Omental fat pad (tissue), 4 donors: ENCODE measurements around the gene MAGI1. TPM values are rescaled to one million over a fixed set of nuclear protein-coding genes. Genes with fewer than 3 reads are reported as not detected.

Experiments
- ATAC-seq: fragments of 150-250 bp; one replicate; pipeline ENCODE4 v1.9.1; 2016; ENCODE audit warnings: mild to moderate bottlenecking, moderate library complexity; ENCODE audit not compliant: low FRiP score
- DNase-seq: peaks from one replicate; pipeline ENCODE4 v3.0.0-alpha.2; 2019; ENCODE audit warnings: low spot score
- total RNA-seq, 4 donors: library from RNA; depleted of rRNA; stranded (reverse); fragments of >200 nt; gene quantifications; one replicate each; pipeline ENCODE4 v1.1.0, GENCODE V29; 2016
- TF ChIP-seq, protein P1 (sequence below), 3 donors: fragments of 450-650 bp; IDR thresholded peaks; one replicate each; pipeline ENCODE4 v1.5.1; 2016 to 2017; ENCODE audit warnings: antibody characterized with exemption in 3 of 3, mild to moderate bottlenecking in 3 of 3, moderate library complexity in 2 of 3

The MAGI1 gene
- total RNA-seq, 4 donors from 2014 or later = 22.9 to 38.8 (median 34.3) TPM

DNA sequence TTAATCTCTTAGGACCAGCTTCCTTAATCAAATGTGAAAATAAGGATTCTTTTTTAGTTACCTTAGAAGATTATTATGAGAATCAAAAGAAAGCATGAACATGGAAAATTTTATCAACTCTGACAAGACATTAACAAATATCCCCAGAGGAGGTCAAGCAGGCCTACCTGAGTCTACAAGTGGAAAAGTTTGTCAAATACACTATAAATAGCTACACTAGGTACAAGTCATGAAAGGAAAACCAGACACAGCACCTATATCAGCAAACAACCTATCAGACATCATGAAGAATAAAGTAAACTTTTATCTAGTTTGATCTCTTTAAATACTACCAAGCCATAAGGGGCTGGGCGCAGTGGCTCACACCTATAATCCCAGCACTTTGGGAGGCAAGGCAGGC, 126.1 kb downstream of the MAGI1 start:
- TF ChIP-seq, protein P1, sequence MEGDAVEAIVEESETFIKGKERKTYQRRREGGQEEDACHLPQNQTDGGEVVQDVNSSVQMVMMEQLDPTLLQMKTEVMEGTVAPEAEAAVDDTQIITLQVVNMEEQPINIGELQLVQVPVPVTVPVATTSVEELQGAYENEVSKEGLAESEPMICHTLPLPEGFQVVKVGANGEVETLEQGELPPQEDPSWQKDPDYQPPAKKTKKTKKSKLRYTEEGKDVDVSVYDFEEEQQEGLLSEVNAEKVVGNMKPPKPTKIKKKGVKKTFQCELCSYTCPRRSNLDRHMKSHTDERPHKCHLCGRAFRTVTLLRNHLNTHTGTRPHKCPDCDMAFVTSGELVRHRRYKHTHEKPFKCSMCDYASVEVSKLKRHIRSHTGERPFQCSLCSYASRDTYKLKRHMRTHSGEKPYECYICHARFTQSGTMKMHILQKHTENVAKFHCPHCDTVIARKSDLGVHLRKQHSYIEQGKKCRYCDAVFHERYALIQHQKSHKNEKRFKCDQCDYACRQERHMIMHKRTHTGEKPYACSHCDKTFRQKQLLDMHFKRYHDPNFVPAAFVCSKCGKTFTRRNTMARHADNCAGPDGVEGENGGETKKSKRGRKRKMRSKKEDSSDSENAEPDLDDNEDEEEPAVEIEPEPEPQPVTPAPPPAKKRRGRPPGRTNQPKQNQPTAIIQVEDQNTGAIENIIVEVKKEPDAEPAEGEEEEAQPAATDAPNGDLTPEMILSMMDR (IDR thresholded peaks at IDR 0.05) = no peak
- ATAC-seq (no peak), DNase-seq (no peak)

DNA sequence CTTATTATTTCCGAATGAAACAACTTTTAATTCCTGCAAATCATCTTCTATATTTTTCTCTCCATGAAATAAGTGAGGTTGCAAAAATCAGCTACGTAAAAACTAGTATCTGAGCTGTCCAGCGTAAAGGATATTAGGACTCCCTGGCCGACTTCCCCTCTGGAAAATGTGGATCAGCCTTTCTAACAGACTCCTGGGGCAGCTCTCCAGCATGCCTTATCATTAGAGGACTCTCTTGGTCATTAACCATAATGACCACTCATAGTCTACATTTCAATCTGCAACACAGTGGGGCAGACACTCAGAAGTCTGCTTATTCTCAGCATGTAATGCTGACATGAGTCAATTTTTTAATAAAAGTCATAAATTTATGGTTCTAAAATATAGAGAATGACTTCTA, 130.1 kb downstream of the MAGI1 start:
- DNase-seq (no peak), ATAC-seq (no peak)
- TF ChIP-seq, protein P1 (IDR thresholded peaks at IDR 0.05) = no peak

DNA sequence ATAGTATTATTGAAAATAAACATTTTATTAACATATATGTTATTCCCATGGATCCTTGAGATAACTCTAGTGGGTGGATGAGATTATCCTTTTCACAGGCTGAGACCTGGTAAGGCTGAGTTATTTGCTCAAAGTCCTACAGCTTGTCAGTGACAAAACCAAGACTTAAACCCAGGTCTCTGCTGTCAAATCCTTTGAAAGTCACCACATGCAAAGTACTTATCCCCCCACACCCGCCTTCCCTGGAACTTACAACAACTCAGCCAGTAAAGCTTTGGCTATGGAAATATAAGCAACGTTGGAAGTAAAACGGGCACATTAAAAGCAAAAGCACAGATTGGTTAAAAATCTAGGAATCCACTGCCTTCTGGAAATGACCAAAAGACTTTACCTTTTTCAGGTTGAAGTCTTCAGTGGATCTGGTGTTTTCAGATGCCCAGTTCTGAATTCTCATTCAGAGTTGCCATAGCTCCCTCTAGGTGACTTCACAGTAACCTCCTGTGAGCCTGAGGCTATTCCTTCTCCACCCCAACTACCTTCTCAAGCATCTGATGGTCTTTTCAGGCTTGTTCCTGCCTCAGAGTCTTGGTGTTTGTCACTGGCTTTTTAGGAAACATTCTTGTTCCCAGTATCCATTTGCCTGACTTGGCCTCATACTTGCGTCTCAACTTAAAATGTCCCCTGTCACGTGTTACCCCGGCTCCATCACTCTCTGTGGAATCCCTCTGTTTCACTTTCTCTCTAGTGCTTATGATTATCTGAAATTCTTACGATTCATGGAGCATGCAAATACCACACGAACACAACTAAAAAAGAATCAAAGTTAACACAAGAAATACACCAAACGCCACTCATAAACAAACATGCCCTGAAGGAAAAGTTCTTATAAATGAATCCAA, 131.2 kb downstream of the MAGI1 start:
- TF ChIP-seq, protein P1 (IDR thresholded peaks at IDR 0.05) = no peak
- DNase-seq = no peak
- no peak for ATAC-seq

DNA sequence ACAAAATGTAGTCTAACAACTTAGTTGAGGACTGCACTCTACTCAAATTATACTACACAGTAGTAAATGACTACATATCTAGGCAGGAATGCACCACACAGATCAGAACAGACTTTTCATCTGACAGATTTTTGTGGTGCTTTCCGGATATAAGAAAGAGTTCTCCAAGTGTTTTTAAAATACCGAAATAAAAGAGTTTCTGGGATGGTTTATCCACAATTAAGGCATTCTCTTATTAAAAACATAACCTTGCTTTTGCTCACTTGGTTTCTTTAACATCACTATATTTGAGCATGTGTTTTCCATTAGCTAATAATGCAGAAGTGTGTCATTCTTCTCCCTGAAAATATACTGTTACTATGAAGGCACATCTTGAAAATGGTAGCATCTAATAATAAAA, 132.9 kb downstream of the MAGI1 start:
- TF ChIP-seq, protein P1 (IDR thresholded peaks at IDR 0.05) = no peak
- DNase-seq (no peak), ATAC-seq (no peak)

DNA sequence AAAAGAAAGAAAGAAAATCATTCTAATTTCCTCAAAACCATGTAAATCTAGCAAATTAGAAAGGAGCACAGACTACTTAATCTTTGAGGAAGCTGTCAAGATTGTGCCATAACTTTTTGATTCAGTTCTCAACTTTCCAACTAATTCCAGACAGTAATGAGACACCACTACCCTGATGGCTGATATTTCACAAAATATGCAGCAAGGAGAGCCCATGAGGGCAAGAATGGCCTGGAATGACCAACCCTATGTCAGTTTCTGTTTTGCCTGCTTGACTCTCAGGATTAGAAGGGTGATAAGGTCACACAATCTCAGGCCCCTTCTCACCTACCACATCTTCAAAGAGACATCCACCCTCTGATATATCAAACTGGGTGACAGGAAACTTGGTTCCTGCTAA, 134.7 kb downstream of the MAGI1 start:
- ATAC-seq = no peak

DNA sequence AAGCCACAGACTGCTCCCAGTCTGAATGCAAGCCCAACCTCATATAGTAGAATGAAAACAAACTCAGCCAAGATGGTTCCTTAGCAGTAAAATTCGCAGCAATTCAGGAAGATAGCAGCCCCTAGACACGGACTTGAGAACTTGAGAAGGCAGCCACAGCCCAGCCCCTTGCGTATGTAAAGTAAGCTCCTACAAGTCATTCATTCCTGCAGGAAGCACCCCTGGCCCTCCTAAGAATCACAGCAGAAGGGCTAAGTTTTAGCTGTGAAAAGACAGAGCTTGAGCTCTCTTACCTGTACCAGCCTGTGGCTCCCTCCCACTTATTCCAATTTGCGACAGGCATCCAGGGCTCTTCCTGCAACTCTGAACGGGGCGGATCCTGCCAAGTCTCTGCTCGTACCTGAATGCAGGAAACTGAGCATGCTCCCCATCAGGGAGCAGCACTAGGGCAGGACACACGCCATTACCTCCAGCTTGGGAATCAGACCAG, 136.4 kb downstream of the MAGI1 start:
- DNase-seq (no peak), ATAC-seq (no peak)
- TF ChIP-seq, protein P1 (IDR thresholded peaks at IDR 0.05) = no peak

More for the DNA sequence above, 134.7 kb downstream of the MAGI1 start:
- no peak for DNase-seq
- TF ChIP-seq, protein P1 (IDR thresholded peaks at IDR 0.05) = no peak

DNA sequence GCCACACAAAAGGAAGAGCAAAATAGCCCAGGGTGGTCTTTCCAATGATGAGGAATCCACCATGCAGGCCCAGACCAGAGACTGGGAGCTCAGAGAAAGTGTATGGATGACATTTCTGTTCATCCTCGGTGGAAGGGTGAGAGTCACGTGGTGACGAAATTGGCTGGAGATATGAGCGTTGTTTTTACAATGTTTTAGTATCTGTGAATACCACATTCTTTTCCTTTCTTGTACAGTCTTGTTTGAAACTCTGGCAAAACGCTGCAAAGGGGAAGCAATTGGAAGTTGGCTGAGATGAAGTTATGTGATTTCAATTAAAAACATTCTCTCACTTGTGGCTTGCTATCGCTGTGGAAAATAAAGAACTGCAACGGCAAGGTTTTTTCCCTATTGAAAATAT, 137.5 kb downstream of the MAGI1 start:
- TF ChIP-seq, protein P1 (IDR thresholded peaks at IDR 0.05) = no peak
- ATAC-seq = no peak
- DNase-seq = no peak
